Measurements from ENCODE around the gene FLVCR1.

Gene FLVCR1

DNA sequence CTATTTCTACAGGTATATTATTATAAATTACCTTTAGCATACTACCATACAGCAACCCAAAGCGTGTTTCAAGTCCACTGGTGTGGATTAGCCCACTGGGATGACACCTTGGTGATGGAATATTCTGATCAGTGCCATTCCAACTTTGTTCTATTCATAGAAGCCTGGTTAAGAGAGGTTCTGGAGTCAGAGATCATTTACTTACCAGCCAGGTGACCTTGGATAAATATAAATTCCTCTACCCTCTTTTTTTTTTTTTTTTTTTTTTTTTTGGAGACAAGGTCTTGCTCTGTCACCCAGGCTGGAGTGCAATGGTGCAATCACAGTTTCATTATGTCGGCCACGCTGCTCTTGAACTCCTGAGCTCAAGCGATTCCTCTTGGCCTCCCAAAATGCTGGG lies 10.5 kb upstream of the FLVCR1 start, which contains the start of gene SPATA45:
TSS of gene SPATA45 (minus strand) at position 101 of the 400 bp plus-strand sequence. CDS start 11,500 bp downstream, outside the sequence.
- TF ChIP-seq, protein P1, sequence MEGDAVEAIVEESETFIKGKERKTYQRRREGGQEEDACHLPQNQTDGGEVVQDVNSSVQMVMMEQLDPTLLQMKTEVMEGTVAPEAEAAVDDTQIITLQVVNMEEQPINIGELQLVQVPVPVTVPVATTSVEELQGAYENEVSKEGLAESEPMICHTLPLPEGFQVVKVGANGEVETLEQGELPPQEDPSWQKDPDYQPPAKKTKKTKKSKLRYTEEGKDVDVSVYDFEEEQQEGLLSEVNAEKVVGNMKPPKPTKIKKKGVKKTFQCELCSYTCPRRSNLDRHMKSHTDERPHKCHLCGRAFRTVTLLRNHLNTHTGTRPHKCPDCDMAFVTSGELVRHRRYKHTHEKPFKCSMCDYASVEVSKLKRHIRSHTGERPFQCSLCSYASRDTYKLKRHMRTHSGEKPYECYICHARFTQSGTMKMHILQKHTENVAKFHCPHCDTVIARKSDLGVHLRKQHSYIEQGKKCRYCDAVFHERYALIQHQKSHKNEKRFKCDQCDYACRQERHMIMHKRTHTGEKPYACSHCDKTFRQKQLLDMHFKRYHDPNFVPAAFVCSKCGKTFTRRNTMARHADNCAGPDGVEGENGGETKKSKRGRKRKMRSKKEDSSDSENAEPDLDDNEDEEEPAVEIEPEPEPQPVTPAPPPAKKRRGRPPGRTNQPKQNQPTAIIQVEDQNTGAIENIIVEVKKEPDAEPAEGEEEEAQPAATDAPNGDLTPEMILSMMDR (conservative IDR thresholded peaks at IDR 0.05; ENCODE audit: low read length): no peak
- no peak within 1 kb of the TSS for H3K4me3 ChIP-seq (ENCODE audit: low read length)
- DNase-seq (ENCODE audit: low read depth): no peak

DNA sequence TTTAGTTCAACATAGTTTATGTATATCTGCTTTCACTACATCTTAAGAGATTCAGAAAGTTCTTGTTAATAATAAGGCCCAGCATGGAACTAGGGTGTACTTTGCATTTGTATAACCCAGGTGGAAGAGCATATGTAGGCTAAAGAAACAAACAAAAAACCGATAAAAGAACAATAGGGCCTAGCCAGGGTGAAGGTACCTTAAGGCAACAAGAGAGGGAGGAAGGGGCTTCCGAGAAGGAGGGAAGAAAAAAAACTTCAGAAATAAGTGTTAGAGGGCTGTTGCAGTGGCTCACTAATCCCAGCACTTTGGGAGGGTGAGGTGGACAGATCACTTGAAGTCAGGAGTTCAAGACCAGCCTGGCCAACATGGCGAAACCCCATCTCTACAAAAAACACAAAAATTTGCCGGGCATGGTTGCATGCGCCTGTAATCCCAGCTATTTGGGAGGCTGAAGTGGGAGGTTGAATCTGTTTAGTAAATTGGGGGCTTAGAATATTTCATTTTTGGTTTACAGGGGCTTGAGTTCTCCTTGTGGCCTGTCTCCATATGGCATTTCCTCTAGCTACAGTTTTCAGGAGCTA lies 5.9 kb upstream of the FLVCR1 start:
- TF ChIP-seq, protein P1 (conservative IDR thresholded peaks at IDR 0.05; ENCODE audit: low read length): no peak
- no peak overlapping the region for H3K4me3 ChIP-seq (ENCODE audit: low read length)
- DNase-seq (ENCODE audit: low read depth): no peak

DNA sequence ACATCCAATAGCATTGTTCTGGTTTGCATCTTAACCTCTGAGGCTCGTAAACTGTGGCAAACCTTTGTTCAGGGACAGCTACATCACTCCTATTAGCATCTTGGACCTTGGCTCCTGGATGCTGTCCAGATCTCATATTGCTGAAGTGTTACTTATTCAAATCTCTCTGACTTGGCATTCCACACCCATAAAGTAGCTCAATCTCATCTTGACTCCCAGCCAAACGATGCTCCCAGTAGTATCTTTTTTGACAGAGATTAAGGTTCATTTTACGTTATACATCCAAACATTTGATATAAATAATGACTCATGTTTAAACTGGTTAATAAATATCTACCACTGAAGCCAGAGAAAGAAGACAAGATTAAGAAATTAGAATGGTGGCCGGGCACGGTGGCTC lies 4.4 kb upstream of the FLVCR1 start:
- TF ChIP-seq, protein P1 (conservative IDR thresholded peaks at IDR 0.05; ENCODE audit: low read length): no peak
- no peak overlapping the region for H3K4me3 ChIP-seq (ENCODE audit: low read length)
- DNase-seq (ENCODE audit: low read depth): no peak

DNA sequence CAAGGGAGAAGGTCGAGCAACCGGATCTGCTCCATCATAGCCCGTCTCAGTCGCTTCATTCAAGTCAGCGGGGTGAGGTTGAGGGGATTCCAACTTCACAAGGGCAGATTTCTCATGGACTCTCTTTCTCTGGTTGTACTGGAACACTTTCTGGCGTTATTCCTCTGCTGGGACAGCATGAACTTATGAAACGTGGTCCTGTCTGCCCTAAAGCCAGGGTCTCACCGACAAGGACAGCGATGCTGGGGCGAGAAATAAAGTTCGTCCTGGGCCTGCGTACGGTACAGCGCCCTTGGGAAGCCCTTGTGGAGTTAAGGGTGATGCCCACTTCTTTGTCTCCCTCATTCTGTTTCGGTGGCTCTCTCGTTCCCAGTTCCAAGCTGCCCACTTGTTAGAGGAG lies 1.3 kb upstream of the FLVCR1 start:
- H3K4me3 ChIP-seq (ENCODE audit: low read length): no peak overlapping the region

DNA sequence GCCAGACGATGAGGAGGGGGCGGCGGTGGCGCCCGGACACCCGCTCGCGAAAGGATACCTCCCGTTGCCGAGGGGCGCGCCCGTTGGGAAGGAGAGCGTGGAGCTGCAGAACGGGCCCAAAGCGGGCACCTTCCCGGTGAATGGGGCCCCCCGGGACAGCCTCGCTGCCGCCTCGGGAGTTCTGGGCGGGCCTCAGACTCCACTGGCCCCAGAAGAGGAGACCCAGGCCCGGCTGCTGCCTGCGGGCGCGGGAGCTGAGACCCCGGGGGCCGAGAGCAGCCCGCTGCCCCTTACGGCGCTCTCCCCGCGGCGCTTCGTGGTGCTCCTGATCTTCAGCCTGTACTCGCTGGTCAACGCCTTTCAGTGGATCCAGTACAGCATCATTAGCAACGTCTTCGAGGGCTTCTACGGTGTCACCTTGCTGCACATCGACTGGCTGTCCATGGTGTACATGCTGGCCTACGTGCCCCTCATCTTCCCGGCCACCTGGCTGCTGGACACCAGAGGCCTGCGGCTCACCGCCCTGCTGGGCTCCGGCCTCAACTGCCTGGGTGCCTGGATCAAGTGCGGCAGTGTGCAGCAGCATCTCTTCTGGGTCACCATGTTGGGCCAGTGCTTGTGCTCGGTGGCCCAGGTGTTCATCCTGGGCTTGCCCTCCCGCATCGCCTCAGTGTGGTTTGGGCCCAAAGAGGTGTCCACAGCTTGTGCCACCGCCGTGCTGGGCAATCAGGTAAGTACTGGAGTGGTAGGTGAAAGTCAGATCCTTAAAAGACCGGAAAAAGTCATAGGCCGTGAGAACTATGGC lies 588 bp downstream of the FLVCR1 start:
- TF ChIP-seq, protein P1 (conservative IDR thresholded peaks at IDR 0.05; ENCODE audit: low read length): no peak
- peak overlapping the region; percentile 78 for H3K4me3 ChIP-seq (ENCODE audit: low read length)
- peak; percentile 23 for DNase-seq (ENCODE audit: low read depth)

More for the DNA sequence above, 1.3 kb upstream of the FLVCR1 start:
- no peak for DNase-seq (ENCODE audit: low read depth)
- TF ChIP-seq, protein P1 (conservative IDR thresholded peaks at IDR 0.05; ENCODE audit: low read length): no peak

DNA sequence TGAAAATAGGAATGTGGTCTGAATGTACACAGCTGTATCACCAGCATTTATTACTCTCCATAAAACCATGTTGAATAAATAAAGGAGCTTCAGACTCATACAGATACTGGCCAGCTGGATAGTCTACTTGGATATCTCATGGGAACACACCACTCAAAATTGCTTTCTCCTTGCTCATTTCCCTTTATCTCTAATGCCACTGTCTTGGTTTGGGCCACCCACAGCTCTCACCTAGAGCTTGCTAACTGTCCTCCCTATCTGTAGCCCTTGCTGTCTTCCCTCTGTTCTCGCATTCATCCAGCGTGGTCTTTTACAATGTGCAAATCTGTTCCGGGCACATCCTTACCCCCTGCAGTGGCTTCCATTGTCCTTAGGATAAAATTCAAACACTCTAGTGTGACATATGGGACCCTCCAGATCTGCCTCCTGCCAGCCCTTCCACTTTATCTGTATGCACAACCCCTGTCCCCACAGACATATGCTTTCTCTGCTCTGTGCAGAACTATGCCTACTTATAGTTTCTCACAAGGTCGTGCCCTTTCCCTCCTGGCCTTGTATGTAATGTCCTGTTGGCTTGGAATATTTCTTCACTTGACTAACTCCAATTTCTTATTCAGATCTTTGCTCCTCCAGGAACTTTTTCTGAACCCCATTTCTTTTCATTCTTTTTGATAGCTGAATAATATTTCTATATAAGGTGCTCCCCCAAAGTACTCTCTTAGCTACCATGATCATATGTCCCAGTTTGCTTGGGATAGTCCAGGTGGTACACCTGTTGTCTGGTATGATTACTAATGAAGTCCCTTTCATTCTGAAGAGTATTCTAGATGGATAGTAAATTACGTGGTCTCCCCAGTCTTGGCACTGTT lies 2.9 kb downstream of the FLVCR1 start:
- H3K4me3 ChIP-seq (ENCODE audit: low read length): no peak overlapping the region
- peak; percentile 11 for DNase-seq (ENCODE audit: low read depth)

More for the DNA sequence above, 2.9 kb downstream of the FLVCR1 start:
- TF ChIP-seq, protein P1 (conservative IDR thresholded peaks at IDR 0.05; ENCODE audit: low read length): no peak
